ENCODE data around the gene ZKSCAN8. TPM values are rescaled to one million over a fixed set of nuclear protein-coding genes. Genes with fewer than 3 reads are reported as not detected.
"Not testable (repeated sequence)": the region's sequence is repeated elsewhere in the genome, so short reads cannot be mapped to it uniquely, and the experiment has no call there.

ZKSCAN8 gene
- polyA plus RNA-seq (2013, experiment 1 of 2) = 12.0 TPM
- 15.9 TPM for polyA plus RNA-seq (2013, experiment 2 of 2)

- peak within 1 kb of the TSS; percentile 92 for H3K4me3 ChIP-seq (ENCODE audit: low read length)
- H3K36me3 ChIP-seq (ENCODE audit: insufficient read depth, low read length) = peaks cover 33% of the 10 kb centered on the region
- H3K27me3 ChIP-seq (ENCODE audit: insufficient read depth, low read length) = peaks cover 29% of the 10 kb centered on the region; the same call in 1 of the 2 replicates
- no peaks in the 10 kb centered on the region for H3K9me3 ChIP-seq (ENCODE audit: insufficient read depth, low read depth, low read length)
- H3K27ac ChIP-seq (ENCODE audit: low read depth, low read length) = peak within 1 kb of the TSS; percentile 89
- H3K9ac ChIP-seq (ENCODE audit: low read depth, low read length) = peak within 1 kb of the TSS; percentile 89
- WGBS = under 1% methylated on average over 50 of the region's 52 CpGs
- H3K4me1 ChIP-seq (ENCODE audit: insufficient read depth, low read length) = peaks cover 8% of the 10 kb centered on the region
Measured at GRCh38 chr6:28141500-28142329, at the start of gene ZKSCAN8. Gene ZKSCAN8, plus strand, starts transcription at chr6:28141883. Its CDS starts 6,525 bp downstream, at chr6:28148408.

GRCh38 chr6:28102222-28102621 is 39.5 kb upstream of the ZKSCAN8 start:
- not testable (repeated sequence) for H3K9ac ChIP-seq (ENCODE audit: low read depth, low read length); H3K9me3 ChIP-seq (ENCODE audit: insufficient read depth, low read depth, low read length); H3K4me3 ChIP-seq (ENCODE audit: low read length); H3K36me3 ChIP-seq (ENCODE audit: insufficient read depth, low read length); H3K27ac ChIP-seq (ENCODE audit: low read depth, low read length); H3K4me1 ChIP-seq (ENCODE audit: insufficient read depth, low read length)
- peaks cover 25% of the 10 kb centered on the region; the same call in 1 of the 2 replicates for H3K27me3 ChIP-seq (ENCODE audit: insufficient read depth, low read length)
- 76% methylated on average over 7 of the region's 7 CpGs for WGBS

- not testable (repeated sequence) for H3K4me3 ChIP-seq (ENCODE audit: low read length); H3K27ac ChIP-seq (ENCODE audit: low read depth, low read length); H3K9ac ChIP-seq (ENCODE audit: low read depth, low read length); H3K4me1 ChIP-seq (ENCODE audit: insufficient read depth, low read length); H3K36me3 ChIP-seq (ENCODE audit: insufficient read depth, low read length); H3K9me3 ChIP-seq (ENCODE audit: insufficient read depth, low read depth, low read length)
- H3K27me3 ChIP-seq (ENCODE audit: insufficient read depth, low read length) = peaks cover 25% of the 10 kb centered on the region; the same call in 1 of the 2 replicates
Measured at GRCh38 chr6:28102699-28103098, 39.0 kb upstream of the ZKSCAN8 start.

- Histone ChIP-seq H3K9ac (ENCODE audit: low read depth, low read length) (peak overlapping the region; percentile 65), H3K27ac (ENCODE audit: low read depth, low read length) (no peak overlapping the region)
- WGBS = 2% methylated on average over 54 of the region's 54 CpGs
Measured at GRCh38 chr6:28104392-28105244, 37.1 kb upstream of the ZKSCAN8 start.

GRCh38 chr6:28105245-28105639 is 36.4 kb upstream of the ZKSCAN8 start:
- no peaks in the 10 kb centered on the region for H3K9me3 ChIP-seq (ENCODE audit: insufficient read depth, low read depth, low read length)
- H3K4me3 ChIP-seq (ENCODE audit: low read length) = peak overlapping the region; percentile 75
- H3K27me3 ChIP-seq (ENCODE audit: insufficient read depth, low read length) = peaks cover 30% of the 10 kb centered on the region
- H3K4me1 ChIP-seq (ENCODE audit: insufficient read depth, low read length) = no peaks in the 10 kb centered on the region
- H3K27ac ChIP-seq (ENCODE audit: low read depth, low read length) = no peak overlapping the region
- peak overlapping the region; percentile 65 for H3K9ac ChIP-seq (ENCODE audit: low read depth, low read length)
- H3K36me3 ChIP-seq (ENCODE audit: insufficient read depth, low read length) = no peaks in the 10 kb centered on the region
- 30% methylated on average over 5 of the region's 5 CpGs for WGBS

More at GRCh38 chr6:28104392-28105244, 37.1 kb upstream of the ZKSCAN8 start:
- H3K4me1 ChIP-seq (ENCODE audit: insufficient read depth, low read length) = no peaks in the 10 kb centered on the region
- H3K36me3 ChIP-seq (ENCODE audit: insufficient read depth, low read length) = no peaks in the 10 kb centered on the region
- no peaks in the 10 kb centered on the region for H3K9me3 ChIP-seq (ENCODE audit: insufficient read depth, low read depth, low read length)
- H3K4me3 ChIP-seq (ENCODE audit: low read length) = peak overlapping the region; percentile 75
- peaks cover 30% of the 10 kb centered on the region for H3K27me3 ChIP-seq (ENCODE audit: insufficient read depth, low read length)

GRCh38 chr6:28107506-28107905 is 34.2 kb upstream of the ZKSCAN8 start:
- H3K4me3 ChIP-seq (ENCODE audit: low read length) = no peak overlapping the region
- no peaks in the 10 kb centered on the region for H3K36me3 ChIP-seq (ENCODE audit: insufficient read depth, low read length)
- no peak overlapping the region for H3K27ac ChIP-seq (ENCODE audit: low read depth, low read length)
- no peak overlapping the region for H3K9ac ChIP-seq (ENCODE audit: low read depth, low read length)
- 88% methylated on average over 3 of the region's 3 CpGs for WGBS
- peaks cover 40% of the 10 kb centered on the region for H3K27me3 ChIP-seq (ENCODE audit: insufficient read depth, low read length)
- no peaks in the 10 kb centered on the region for H3K4me1 ChIP-seq (ENCODE audit: insufficient read depth, low read length)
- no peaks in the 10 kb centered on the region for H3K9me3 ChIP-seq (ENCODE audit: insufficient read depth, low read depth, low read length)

GRCh38 chr6:28111964-28112363 is 29.7 kb upstream of the ZKSCAN8 start:
- Histone ChIP-seq H3K27ac (ENCODE audit: low read depth, low read length) (no peak overlapping the region), H3K4me1 (ENCODE audit: insufficient read depth, low read length) (no peaks in the 10 kb centered on the region), H3K27me3 (ENCODE audit: insufficient read depth, low read length) (peaks cover 29% of the 10 kb centered on the region), H3K9me3 (ENCODE audit: insufficient read depth, low read depth, low read length) (no peaks in the 10 kb centered on the region), H3K4me3 (ENCODE audit: low read length) (no peak overlapping the region), H3K9ac (ENCODE audit: low read depth, low read length) (no peak overlapping the region), H3K36me3 (ENCODE audit: insufficient read depth, low read length) (peaks cover 15% of the 10 kb centered on the region)
- WGBS = 71% methylated on average over 2 of the region's 3 CpGs

- WGBS = 99% methylated on average over 2 of the region's 2 CpGs
- Histone ChIP-seq H3K9me3 (ENCODE audit: insufficient read depth, low read depth, low read length) (no peaks in the 10 kb centered on the region), H3K27me3 (ENCODE audit: insufficient read depth, low read length) (peaks cover 16% of the 10 kb centered on the region), H3K4me1 (ENCODE audit: insufficient read depth, low read length) (no peaks in the 10 kb centered on the region), H3K9ac (ENCODE audit: low read depth, low read length) (no peak overlapping the region), H3K4me3 (ENCODE audit: low read length) (no peak overlapping the region), H3K27ac (ENCODE audit: low read depth, low read length) (no peak overlapping the region), H3K36me3 (ENCODE audit: insufficient read depth, low read length) (peaks cover 47% of the 10 kb centered on the region)
Measured at GRCh38 chr6:28115799-28116198, 25.9 kb upstream of the ZKSCAN8 start.

- no peak overlapping the region for H3K9ac ChIP-seq (ENCODE audit: low read depth, low read length)
- peaks cover 2% of the 10 kb centered on the region; the same call in 1 of the 2 replicates for H3K27me3 ChIP-seq (ENCODE audit: insufficient read depth, low read length)
- H3K9me3 ChIP-seq (ENCODE audit: insufficient read depth, low read depth, low read length) = no peaks in the 10 kb centered on the region
- peaks cover 58% of the 10 kb centered on the region for H3K36me3 ChIP-seq (ENCODE audit: insufficient read depth, low read length)
- no peak overlapping the region for H3K4me3 ChIP-seq (ENCODE audit: low read length)
- 98% methylated on average over 2 of the region's 2 CpGs for WGBS
- no peak overlapping the region for H3K27ac ChIP-seq (ENCODE audit: low read depth, low read length)
- no peaks in the 10 kb centered on the region for H3K4me1 ChIP-seq (ENCODE audit: insufficient read depth, low read length)
Measured at GRCh38 chr6:28117386-28118050, 24.2 kb upstream of the ZKSCAN8 start.

- Histone ChIP-seq H3K27ac (ENCODE audit: low read depth, low read length) (no peak overlapping the region), H3K36me3 (ENCODE audit: insufficient read depth, low read length) (peaks cover 65% of the 10 kb centered on the region), H3K4me1 (ENCODE audit: insufficient read depth, low read length) (no peaks in the 10 kb centered on the region), H3K27me3 (ENCODE audit: insufficient read depth, low read length) (no peaks in the 10 kb centered on the region), H3K9ac (ENCODE audit: low read depth, low read length) (no peak overlapping the region), H3K4me3 (ENCODE audit: low read length) (no peak overlapping the region), H3K9me3 (ENCODE audit: insufficient read depth, low read depth, low read length) (no peaks in the 10 kb centered on the region)
- 89% methylated on average over 1 of the region's 1 CpG for WGBS
Measured at GRCh38 chr6:28118217-28118616, 23.5 kb upstream of the ZKSCAN8 start.
